ENCODE results near the gene SNAP25.

Gene SNAP25

GRCh38 chr20:10217721-10218410 lies 764 bp upstream of the SNAP25 start:
- no peak for DNase-seq

- peak; percentile 32 to 35 for DNase-seq
Observed at GRCh38 chr20:10219452-10219791, 792 bp downstream of the SNAP25 start.

- DNase-seq = no peak
Observed at GRCh38 chr20:10219993-10220750, 1.5 kb downstream of the SNAP25 start.

GRCh38 chr20:10221021-10221420 lies 2.4 kb downstream of the SNAP25 start:
- DNase-seq = no peak

GRCh38 chr20:10225439-10226060 lies 6.9 kb downstream of the SNAP25 start:
- DNase-seq = no peak

GRCh38 chr20:10228330-10228729 lies 9.7 kb downstream of the SNAP25 start:
- DNase-seq = no peak

- DNase-seq = no peak
Observed at GRCh38 chr20:10231290-10231689, 12.7 kb downstream of the SNAP25 start.

- DNase-seq = no peak
Observed at GRCh38 chr20:10236540-10237533, 18.2 kb downstream of the SNAP25 start.

- no peak for DNase-seq
Observed at GRCh38 chr20:10239954-10240353, 21.3 kb downstream of the SNAP25 start.

GRCh38 chr20:10240655-10241054 lies 22.0 kb downstream of the SNAP25 start:
- no peak for DNase-seq

- DNase-seq = no peak
Observed at GRCh38 chr20:10242166-10242565, 23.5 kb downstream of the SNAP25 start.

GRCh38 chr20:10247440-10247839 lies 28.8 kb downstream of the SNAP25 start:
- no peak for DNase-seq

GRCh38 chr20:10249048-10249770 lies 30.6 kb downstream of the SNAP25 start:
- no peak for DNase-seq

GRCh38 chr20:10249822-10250221 lies 31.2 kb downstream of the SNAP25 start:
- no peak for DNase-seq

GRCh38 chr20:10250902-10251301 lies 32.3 kb downstream of the SNAP25 start:
- no peak for DNase-seq

- no peak for DNase-seq
Observed at GRCh38 chr20:10253780-10254179, 35.1 kb downstream of the SNAP25 start.

- DNase-seq = no peak
Observed at GRCh38 chr20:10255846-10256245, 37.2 kb downstream of the SNAP25 start.

- no peak for DNase-seq
Observed at GRCh38 chr20:10259166-10259565, 40.5 kb downstream of the SNAP25 start.

GRCh38 chr20:10260316-10260715 lies 41.7 kb downstream of the SNAP25 start:
- no peak for DNase-seq

- no peak for DNase-seq
Observed at GRCh38 chr20:10261702-10262101, 43.1 kb downstream of the SNAP25 start.

- no peak for DNase-seq
Observed at GRCh38 chr20:10263385-10264165, 44.9 kb downstream of the SNAP25 start.

Data from activated CD4-positive, alpha-beta T cell treated with anti-CD3 and anti-CD28 coated beads for 4 hours (primary cell).